Activated CD8-positive, alpha-beta memory T cell treated with anti-CD3 and anti-CD28 coated beads, Interleukin-2, amount 50 U/mL, for 24 hours (primary cell): ENCODE measurements around the gene SSBP3.
"Not testable (repeated sequence)": the region's sequence is repeated elsewhere in the genome, so short reads cannot be mapped to it uniquely, and the experiment has no call there.

Source experiments
- DNase-seq: peaks from one replicate; pipeline ENCODE4 v3.0.0-alpha.2; 2020; ENCODE audit errors: extremely low read depth

Gene SSBP3

DNA sequence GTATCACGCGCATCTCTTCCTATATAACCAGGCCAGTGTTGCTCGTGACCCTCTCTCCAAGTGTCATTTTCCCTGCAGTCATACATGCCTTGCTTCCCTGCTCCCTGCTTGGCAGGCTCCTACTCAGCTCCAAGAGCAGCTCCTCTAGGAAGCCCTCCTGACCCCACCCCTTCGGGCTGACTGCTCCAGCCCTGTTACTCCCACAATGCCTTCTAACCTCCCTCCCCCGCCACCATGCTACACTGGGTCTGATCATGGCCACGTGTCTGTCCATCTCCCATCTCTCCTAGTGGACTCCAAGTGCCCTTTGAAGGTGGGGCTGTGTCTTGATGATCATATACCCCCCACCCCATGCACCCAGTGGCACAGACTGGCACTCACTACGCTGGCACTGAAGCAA is 161.5 kb downstream of the SSBP3 start:
- no peak for DNase-seq

DNA sequence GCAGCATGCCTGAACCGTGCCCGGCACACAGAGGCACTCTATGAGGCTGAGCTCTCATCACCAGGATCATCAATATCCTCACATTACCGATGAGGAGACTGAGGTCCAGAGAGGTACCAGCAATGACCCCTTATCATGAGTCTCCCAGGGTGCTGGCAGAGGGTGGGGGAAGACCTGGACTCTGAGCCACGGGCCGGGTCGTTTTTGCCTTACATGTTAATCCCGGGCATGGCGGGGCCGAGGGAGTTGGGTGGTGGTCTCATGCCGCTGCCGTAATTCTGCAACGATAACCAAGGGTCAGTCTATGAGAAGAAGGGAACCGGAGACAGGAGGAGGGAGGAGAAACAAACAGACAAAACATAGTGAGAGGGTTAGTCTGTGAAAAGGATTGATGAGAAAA is 163.2 kb downstream of the SSBP3 start:
- no peak for DNase-seq

DNA sequence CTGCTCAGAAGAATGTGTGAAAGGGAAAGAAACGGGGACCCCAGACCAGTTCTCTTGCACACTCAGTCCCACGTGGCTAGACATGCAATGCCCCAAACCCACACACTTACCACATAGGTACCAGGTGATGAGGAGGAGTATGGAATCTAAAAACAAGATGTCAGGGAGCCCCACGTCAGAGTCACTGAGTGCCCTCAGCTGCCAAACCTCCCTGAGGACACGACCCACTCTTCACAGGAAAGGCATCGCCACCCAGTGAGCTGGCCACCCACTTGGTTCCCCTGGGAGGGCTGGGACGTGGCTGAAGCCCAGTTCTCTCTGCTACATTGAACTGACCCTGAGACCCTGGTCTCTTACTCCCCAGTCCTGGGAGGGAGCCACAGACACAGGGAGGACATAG is 164.8 kb downstream of the SSBP3 start:
- DNase-seq, result no peak

DNA sequence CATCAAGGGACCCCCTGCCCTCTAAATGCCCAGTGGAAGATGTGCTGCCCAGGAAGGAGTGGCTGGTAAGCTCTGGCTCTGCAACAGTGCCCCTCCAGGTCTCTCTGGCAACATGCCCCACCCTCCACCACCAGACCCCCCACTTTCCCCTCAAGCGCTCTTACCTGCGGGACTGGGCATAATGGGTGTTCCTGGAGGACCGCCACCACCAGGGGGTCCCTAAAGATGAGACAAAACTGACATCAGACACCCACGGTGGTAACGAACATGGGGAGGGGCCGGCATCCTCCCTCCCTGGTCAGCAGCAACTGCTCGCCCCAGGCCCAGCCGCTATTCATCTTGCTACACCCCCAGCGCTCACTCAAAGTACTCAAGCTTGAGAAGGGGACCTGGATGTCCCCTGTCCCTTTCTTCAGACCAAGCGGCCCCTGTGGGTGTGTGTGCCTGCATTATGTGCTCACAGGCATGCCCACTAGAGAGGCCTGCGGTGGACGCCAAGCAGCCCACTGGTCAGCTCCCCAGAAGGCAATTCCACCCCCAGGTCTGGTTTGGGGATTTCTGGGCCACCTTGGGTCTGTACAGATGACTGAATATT is 165.4 kb downstream of the SSBP3 start:
- DNase-seq, result no peak

DNA sequence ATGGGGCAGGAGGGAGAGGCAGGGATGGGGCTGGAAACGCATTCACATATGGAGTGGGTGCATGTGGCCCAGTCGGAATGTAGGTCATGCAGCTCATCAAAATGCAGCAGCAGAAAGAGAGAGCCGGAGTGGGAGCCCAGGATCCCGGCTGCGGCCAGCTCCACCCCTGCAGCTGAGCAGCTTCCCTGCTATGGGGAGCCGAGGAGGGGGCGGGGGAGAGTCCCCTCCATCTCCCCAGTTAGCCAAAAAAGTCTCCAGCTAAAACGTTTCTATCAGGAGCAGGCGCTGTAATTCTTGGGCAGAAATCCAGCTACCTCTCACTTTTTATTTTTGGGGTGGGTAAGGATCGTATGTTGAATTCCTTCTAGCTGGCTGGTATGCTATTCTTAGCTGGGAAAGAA is 166.6 kb downstream of the SSBP3 start:
- DNase-seq, result no peak

DNA sequence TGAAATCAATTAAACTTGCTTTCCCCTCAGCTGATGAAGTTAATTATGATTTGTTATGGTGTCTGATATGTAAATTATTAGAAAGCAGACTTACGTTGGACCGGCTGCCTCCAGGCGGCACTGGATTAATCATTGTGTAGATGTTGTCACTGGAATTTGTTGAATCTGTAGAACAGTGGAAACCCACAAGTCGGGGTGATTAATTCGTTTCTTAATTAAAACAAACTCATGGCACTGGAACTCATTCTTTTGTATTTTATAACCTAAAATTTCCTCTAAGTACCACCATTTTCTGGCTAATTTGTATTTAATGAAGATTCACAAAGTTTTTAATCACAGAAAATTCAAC is 167.2 kb downstream of the SSBP3 start:
- no peak for DNase-seq

DNA sequence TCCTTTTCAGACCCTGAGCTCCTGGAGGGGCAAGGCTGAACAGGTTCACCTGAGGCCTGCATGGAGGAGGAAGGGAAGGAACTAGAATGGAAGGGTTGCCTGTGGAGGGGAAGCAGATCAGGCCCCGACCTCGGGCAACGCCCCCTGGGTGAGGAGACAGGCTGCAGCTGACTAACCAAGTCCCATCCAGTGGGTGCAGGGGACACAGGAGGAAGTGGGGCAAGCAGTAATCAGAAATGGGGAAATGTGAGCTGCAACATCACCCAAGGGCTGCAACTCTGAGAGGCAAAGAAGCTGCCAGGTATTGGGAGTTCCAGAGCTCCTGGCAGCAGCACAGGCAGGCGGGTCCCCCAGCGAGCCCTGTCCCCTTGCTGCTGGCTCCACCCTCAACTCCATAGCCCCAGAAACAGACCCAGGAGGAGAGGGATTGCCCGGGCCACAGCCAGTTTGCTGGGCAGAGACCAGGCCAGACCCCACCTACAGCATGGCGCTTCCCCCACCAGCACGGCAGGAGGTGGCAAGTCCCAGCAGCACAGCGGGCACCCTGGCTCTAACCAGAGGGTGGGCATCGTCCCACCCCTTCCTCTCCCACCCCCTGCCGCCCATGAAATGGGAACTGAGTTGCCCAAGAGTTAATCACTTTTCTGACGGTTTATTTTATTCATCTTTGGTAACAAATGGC is 167.7 kb downstream of the SSBP3 start:
- no peak for DNase-seq

DNA sequence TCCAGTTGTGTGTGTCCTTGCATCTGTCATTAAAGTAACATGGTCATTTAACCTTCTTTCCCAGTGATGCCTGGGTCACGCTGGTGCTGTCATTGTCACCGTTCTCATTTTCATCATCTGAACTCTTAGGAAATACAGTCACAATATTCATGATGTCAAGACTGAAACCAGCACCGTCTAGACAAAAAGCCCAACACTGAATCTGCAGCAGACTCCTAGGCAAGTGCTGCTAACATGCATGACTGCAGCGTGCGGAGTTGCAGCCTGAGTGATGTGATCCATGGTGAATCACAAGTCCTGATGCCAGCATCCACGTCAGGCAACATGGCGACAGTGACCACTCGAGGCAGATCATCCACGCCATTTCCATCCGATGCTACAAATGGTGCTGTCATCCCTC is 168.6 kb downstream of the SSBP3 start:
- DNase-seq, result no peak

DNA sequence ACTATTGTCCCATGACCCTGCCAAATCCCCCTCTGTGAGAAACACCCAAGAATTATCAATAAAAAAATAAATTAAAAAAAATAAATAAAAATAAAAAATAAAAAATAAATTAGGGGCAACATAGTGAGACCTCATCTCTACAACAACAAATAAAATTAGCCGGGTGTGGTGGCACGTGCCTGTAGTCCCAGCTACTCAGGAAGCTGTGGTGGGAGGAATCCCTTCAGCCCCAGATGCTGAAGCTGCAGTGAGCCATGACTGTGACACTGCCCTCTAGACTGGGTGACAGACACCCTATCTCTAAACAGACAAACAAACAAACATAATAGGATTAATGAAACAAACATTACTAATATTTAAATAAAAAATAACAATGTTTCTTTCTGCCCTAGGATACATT is 171.9 kb downstream of the SSBP3 start:
- no peak for DNase-seq

DNA sequence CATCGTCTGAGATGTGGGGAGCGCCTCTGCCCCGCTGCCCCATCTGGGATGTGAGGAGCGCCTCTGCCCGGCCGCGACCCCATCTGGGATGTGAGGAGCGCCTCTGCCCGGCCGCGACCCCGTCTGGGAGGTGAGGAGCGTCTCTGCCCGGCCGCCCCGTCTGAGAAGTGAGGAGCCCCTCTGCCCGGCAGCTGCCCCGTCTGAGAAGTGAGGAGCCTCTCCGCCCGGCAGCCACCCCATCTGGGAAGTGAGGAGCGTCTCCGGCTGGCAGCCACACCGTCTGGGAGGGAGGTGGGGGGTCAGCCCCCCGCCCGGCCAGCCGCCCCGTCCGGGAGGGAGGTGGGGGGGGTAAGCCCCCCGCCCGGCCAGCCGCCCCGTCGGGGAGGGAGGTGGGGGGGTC is 173.0 kb downstream of the SSBP3 start:
- DNase-seq, result not testable (repeated sequence)

DNA sequence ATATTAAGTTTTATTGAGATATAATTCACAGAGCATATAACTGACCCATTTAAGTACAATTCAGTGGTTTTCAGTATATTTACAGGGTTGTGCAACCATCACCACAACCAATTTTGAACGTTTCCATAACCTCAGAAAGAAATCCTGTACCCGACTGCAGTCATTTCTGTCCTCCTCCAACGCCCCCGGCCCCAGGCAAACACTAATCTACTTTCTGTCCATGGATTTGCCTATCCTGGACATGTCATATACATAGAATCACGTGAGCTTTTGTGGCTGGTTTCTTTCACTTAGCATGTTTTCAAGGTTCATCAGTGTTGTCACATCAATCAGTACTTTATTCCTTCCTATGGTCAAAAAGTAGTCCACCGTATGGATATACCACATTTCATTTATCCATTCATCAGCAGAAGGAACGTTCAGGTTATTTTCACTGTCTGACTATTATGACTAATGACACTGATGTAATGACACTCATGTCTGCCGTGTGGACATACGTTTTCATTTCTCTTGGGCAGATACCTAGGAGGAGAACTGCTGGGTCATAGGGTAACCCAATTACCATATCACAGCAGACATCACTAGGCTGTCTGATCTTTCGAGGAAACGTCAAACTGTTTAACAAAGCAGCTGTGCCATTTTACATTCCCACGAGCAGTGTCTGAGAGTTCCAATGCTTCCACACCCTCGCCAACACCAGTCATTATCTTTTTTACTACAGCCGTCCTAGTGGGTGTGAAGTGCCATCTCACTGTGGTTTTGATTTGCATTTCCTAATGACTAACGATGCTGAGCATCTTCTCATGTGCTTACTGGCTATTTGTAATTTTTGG is 175.5 kb downstream of the SSBP3 start:
- DNase-seq, result peak; percentile 5

DNA sequence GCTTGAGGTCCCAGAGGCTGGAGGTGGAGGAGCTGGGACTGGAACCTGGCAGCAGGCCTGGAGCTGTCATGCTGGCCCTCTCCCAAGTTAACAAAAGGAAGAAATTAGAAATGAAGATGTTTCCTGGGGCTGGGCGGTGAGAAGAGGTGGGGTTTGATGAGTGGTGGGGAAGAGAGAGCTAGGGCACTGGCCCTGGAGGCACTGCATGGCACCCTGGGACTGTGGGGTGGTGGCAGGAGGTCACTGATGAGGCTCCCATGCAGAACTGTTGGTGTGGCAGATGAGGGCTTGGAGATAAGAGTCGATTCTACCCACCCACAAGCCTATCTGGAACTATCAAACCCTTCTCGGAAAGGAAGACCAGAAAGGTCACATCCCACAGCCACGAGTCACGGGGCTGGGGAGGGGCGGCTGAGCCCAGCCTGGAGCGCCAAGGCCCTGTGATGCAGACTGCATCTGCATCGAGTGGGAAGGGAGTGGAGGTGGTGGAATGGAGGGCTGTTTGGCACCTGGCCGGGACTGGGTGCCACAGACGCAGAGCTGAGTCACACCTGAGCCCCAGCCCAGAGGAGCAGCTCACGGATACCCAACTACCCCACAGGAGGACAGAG is 176.8 kb downstream of the SSBP3 start:
- peak; percentile 7 for DNase-seq

DNA sequence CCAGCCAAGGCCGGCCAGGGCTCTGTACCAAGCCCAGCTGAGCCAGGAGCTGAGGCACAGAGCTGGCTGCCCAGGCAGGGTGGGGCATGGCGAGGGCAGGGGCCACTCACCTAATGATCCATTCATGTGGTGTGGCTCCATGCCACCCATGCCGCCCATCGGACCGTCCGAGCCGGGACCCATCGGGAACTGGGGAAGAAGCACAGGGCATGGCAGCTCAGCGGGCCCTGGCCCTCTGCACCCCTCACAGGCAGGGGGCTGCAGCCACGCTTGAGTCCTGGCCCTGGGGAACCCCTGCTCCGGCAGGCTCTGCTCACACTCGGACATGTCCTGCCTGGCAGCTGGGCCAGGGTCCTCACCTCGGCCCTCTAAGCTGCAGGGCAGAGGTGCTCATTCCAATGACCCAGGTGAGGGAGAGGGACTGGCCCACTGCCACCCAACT is 177.5 kb downstream of the SSBP3 start:
- no peak for DNase-seq

DNA sequence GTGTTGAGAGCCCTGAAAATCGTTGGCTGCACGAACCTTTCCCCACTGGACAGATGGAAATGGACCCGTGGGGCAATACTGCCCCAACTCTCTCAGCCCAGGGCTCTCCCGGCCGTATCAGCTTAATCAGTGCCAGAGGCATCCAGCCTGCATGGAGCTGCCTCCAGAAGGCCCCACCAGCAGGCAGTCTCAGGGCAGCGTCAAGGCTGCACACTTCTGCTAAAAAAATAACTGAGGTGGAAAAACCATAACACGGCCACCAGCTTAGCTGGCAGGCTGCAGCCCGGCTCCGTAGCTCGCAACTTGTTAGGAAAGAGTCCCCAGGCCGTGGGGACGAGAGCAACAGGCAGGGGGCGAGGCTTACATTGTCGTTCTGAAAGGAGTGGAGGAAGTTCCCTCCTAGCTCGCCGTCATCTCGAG is 178.3 kb downstream of the SSBP3 start:
- DNase-seq, result no peak

DNA sequence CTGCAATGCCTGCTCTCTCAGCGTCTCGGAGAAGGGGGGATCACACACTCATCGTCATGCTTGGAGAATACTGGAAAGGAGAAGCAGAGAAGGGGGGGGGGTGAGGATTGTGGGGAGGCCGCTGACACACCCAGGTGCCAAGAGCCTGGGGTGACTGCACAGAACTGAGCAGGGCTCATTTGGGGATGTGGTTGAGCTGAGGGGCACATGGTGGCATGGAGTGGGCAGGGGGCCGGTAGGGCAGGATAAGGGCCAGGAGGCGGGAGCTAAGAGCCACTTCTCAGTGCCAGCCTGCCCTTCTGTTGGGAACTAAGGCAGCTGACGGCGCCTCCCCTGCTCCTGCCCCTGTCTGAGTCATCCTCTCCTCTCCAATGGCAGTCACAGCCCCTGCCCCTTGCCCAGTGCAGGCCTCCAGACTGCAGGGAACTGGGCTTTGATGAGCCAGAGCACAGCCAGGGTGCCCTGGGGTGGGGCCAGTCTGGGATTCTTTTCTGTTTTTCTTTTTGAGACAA is 179.0 kb downstream of the SSBP3 start:
- no peak for DNase-seq

DNA sequence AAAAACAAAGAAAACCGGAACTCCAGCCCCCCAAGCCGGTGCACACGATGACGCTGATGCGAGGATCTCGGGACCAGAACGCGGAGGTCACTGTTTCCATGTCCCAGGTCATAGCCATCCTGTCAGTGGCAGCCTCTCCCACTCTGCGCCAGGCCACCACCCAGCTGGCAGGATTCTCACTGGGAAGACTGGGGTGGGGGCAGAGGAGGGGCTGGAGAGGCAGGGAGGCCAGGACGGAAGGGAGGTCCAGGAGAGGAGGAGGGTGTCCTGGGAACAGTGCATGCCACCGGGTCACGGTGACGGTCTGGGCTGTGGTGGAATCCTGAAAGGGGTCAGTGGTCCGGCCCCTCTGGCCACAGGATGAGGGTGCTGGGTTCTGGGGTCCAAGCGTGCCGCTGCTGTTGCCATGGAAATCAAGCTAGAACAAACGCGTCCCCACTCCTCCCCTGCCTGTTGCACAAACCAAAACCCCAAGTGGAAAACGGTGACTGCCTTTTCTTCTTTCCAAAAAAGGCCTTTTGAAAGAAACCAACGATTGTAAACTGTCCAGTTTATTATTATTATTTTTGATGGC is 180.1 kb downstream of the SSBP3 start:
- no peak for DNase-seq

DNA sequence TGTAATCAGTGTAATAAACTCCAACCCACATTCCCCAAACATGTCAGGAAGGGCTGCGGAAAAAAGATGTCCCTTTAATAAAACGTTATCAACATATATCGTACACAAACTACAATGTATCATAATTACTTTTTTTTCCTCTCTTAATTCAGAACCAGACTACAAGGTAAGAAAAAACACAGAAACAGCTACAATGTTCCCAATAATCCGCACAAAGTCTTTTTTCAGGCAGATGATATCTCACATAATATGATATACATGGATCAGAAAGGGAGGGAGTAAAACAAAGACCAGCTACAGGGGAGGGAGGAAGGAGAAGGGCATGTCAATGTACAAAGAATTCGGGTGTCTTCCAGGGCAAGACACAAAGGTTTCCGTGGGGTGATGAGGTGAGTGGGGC is 180.8 kb downstream of the SSBP3 start:
- no peak for DNase-seq

DNA sequence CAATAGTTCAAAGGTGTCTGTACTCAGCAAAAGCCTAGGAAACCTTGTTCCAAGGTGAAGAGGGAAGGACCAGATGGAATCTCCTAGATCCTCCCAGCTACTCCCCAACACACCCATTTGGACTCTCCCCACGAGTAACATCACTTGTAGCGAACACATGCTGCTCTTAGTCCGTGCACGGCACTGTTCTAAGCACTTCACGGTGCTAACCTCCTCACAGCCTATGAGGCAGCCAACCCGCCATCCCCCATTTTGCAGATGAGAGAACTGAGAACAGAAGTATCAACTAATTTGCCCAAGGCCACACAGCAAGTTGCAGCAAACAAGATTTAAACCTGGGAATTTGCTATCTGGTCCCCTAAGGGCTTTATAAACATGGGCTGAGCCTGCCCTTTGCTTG is 182.0 kb downstream of the SSBP3 start:
- no peak for DNase-seq

DNA sequence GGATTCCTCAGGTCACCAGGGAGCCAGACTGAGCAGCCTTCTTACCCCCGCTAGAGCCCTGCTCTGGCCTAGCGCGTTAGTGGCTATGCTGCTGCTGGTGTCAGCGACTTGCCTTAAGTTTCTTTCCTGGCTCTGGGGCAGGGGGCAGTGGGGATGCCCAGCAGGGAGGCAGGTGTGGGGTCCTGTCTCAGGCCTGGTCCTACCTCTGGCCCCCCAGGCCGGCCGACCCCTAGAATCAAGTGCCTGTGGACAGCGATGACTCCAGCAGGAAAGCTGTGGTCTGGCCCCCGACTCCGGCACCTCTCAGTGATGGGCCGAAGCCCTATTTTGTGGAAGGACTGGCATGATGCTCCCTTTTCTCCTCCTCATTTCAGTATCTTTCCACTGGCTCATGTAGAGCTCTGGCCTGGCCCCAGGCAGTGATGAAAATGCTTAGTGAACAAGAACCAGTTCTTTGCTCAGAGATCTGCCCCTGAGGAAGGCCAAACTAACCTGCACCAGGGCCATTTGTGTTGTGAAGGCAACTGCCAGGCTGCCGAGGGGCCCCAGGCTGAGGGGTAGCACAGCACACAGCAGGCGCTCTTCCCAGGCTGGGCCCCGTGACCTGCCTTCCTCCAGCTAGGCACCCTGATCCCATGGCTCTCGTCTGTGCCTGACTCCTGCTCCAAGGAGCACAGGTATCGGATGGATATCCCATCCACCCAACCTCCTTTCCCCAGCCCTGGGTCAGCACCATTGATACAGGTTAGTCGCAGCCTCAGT is 182.6 kb downstream of the SSBP3 start:
- DNase-seq, result no peak

DNA sequence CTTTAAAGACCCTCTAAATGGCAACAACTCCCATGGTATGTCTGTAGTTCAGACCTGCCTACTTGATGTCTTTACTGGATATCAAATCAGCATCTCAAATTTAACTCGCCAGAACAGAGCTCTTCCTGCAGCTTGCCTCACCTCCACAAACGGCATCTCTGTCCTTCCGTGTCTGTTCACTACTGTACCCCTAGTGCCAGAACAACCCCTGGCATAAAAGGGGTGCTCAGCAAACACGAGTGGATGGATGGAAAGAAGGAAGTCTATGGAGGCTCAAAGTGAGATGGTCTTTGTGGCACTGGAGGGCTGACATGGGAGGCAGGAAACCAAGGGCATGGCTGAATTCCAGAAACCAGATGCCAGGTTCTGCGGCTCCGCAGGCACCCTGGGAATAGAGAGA is 183.5 kb downstream of the SSBP3 start:
- DNase-seq, result no peak

DNA sequence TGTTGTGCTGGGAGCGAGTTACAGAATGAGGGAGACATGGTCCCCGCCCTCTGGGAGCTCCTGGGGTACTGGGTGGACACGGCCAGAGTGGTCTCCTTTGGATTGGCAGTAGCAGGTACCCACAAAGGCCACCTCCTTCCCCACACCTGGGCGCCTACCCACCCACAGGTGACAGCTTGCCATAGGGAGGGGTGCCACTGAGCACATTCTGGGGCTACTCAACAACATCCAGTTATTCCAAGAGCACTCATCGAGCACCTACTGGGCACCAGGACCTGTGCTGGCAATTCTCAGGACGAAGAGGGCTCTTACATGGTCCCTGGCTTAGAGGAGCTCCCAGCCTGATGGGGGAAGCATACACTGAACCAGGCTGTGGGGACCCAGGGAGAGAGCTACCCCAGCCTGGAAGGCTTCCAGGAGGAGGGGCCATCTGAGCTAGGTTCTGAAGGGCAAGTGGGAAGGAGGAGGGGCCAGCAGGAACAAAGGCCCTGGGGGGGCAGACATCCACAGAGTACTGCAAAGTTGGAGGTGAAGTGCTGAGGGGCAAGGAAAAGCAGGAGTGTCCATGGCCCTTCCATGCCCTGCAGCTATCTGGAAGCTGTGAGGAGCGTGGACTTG is 184.2 kb downstream of the SSBP3 start:
- no peak for DNase-seq
